Muscle of arm (tissue), 12 donors: ENCODE measurements around the gene KXD1. TPM values are rescaled to one million over a fixed set of nuclear protein-coding genes. Genes with fewer than 3 reads are reported as not detected.
A peak's percentile ranks its signal among the peaks of the same experiment; 100 is the strongest.
"Not testable (repeated sequence)": the region's sequence is repeated elsewhere in the genome, so short reads cannot be mapped to it uniquely, and the experiment has no call there.

Source experiments
- DNase-seq: peaks from one replicate; pipeline ENCODE4 v3.0.0-alpha.2; 2013
- polyA plus RNA-seq, 12 donors: library from polyadenylated mRNA; unstranded; fragments of 120-200 nt; gene quantifications; one replicate each; pipeline ENCODE4 v1.2.1, GENCODE V29; 2013; ENCODE audit not compliant: insufficient read length in 12 of 12

The KXD1 gene
- polyA plus RNA-seq, 12 donors = 58.9 to 125 (median 63.9) TPM; not detected in 1

DNA sequence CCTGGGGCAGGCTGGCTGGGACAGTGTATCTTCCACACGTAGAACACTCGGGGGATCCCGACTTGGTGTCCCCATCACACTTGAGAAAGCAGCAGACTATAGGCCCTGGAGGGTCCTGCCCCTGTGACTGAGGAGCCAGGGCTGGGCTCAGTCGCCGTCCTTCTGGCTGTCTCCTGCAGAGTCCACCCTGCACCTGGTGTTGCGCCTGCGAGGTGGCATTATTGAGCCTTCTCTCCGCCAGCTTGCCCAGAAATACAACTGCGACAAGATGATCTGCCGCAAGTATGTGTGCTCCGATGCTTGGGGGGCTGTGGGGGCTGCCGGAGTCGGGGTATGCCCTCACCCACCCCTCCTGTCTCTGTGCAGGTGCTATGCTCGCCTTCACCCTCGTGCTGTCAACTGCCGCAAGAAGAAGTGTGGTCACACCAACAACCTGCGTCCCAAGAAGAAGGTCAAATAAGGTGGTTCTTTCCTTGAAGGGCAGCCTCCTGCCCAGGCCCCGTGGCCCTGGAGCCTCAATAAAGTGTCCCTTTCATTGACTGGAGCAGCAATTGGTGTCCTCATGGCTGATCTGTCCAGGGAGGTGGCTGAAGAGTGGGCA, 17.1 kb downstream of the KXD1 start:
- DNase-seq = no peak

DNA sequence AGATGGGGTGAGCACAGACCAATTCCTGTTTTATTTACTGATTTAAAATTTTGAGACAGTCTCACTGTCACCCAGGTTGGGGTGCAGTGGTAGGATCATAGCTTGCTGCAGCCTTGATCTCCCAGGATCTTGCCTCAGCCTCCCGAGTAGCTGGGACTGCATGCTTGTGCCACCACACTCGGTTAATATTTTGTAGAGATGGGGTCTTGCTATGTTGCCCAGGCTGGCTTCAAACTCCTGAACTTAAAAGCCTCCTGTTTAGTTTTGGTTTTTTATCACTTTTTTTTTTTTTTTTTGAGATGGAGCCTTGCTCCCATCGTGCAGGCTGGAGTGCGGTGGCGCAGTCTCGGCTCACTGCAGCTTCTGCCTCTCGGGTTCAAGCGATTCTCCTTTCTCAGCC, 18.7 kb downstream of the KXD1 start:
- DNase-seq = no peak

DNA sequence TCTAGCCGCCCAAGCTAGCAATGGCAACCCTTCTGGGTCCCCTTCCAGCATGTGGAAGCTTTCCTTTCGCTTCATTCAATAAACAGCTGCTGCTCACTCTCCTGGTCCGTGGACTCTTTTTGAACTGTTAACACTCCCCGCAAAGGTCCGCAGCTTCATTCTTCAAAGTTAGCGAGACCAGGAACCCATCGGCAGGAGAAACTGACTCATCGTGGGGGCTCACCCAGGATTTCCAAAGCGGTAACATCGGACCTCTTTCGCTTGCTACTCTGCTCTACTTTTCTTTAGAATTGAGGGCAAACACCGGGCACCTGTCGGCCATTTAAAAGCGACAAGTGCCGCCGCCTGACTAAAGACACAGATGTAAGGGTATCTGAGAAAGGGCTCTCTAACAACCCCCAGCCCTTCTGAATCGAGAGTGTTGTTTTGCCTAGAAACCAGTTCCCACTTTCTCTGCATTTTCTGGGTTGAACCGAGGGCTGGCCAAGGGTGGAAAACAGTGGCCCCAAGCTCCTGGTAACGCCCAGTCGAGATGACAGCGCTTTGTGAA, 19.8 kb downstream of the KXD1 start:
- no peak for DNase-seq

- DNase-seq = no peak
These were observed 22.6 kb downstream of the KXD1 start for GRCh38 chr19:18580311-18580710.

DNA sequence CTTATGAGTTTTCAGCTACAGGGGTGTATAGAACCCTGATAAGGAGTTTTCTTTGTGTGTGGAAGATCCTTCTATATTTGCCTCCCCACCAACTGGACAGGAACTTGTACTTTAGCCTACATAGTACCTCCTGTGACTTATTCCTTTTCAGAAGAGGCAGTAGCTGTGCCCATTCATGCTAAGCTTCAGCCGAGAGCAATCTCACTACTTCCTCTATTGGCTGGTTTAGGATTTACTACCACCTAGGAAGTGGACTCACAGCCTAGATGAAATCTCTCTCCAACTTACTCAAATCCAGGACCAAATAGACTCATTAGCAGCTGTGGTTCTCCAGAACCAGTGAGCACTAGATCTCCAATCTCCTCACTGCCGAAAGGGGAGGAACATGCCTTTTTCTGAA, 28.6 kb downstream of the KXD1 start:
- DNase-seq = no peak

DNA sequence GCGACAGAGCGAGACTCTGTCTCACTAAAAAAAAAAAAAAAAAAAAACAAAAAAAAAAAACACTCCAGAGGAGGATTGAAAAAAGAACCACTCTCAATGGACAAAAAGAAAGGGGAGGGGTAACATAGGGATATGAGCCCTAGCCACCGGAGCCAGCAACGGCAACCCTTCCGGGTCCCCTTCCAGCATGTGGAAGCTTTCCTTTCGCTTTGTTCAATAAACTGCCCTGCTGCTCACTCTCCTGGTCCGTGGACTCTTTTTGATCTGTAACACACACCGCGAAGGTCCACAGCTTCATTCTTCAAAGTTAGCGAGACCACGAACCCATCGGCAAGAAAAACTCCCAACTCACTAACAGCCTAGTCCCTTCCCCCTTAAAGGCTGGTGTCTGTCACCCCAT, 29.9 kb downstream of the KXD1 start:
- no peak for DNase-seq

DNA sequence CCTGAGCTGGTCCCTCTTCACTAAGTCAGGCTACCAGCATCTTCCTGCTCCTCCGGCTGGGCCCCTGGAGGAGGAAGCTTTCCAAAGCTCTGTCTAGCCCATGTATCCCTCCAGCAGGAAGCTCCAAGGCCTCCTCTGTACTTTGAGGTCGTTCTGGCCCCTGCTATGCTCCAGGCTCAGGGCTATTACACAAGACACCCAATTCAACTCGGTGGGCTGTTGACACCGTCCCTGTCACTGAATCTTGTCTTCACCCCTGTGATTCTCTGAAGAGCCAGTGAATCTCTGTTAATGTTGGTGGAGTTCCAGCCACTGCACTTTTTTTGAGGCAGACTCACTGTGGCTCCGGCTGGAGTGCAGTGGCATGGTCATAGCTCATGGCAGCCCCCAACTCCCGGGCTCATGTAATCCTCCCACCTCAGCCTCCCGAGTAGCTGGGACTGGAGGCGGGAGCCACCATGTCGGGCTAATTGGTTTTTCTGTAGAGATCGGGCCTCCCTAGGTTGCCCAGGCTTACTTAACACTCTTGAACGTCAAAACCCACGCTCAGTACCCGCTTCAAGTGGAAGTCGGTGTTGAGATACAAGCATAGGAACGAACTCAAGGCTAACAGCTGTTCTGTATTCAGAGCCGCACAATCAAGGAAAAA, 30.4 kb downstream of the KXD1 start:
- no peak for DNase-seq

DNA sequence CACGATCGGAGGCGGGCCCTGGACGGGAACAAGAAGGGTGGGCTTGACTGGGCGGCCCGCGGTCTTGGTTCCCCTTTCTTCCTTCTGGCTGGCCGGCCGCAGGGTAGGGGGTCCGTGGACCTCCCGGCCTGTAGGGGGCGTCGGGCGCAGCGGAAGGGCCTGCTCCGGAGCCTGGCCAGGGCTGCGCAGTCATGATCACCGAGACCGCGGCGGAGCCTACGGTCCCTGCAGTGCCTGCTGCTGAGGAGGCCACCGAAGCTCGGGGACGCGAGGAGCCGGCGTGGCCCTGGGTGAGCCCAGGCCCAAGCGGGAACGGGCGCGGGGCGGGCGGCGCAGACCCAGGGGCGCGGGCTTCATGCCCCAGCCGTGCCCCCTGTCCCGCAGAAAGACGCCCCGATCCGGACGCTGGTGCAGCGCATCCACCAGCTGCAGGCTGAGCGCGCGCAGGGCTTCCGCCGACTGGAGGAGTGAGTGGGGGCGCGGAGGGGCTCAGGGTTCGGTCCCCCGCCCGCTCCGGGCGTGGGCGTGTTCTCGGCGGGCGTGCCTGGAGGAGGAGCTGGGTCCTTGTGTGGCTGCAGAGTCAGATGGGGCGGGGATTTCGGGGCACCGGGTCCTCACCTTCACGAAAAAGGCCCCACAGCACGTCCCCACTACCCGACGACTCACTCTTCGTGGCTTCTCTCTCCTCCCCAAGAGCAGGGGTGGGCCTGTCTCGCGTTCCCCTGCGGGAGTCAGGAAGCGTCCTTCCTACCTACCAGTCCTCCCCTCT, 31.1 kb downstream of the KXD1 start, which contains the start of gene REX1BD:
Gene REX1BD (plus strand): TSS at position 188 of the 769 bp plus-strand sequence. CDS start 4 bp downstream, at position 192.
- peak; percentile 89 for DNase-seq

DNA sequence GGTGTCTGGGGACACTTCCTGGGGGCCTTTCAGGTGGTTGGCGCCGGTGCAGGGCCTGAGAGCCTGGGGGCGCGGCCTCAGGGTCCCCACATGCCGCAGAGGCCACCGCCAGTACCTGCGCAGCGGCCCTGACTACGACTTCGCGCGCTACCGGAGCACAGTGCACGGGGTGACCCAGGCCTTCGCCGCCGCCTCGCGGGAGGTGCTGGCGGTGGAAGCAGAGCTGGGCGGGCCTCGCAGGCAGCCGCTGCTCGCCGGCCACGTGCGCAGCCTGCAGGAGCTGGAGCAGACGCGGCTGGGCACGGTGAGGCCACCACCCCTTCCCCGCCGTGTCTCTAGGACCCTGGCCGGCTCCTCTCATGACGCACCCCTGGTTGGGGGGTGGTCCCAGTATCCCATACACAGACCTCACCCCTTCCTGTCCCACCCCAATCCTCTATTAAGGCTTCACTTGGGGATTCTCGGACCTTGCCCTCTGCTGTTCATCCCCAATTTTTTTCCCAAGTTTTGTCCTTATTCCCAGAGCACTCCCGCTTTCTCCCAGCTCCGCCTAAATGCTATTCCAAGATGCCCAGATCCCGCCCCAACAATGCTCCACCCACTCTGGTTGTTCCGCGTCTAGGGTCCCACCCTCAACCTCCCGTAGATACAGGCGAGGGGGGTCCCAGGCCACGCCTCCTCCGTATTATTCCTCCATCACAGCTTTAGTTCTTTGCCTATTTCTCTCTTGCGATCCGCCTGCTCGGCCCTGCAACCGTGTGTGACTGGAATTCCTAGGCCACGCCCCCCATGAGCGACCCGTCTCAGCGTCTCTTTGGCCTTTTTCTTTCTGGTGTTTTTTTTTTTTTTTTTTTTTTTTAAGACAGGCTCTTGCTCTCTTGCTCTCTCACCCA, 32.0 kb downstream of the KXD1 start:
- peak; percentile 67 for DNase-seq

- peak; percentile 88 for DNase-seq
These were observed 32.9 kb downstream of the KXD1 start for GRCh38 chr19:18590273-18591272.

DNA sequence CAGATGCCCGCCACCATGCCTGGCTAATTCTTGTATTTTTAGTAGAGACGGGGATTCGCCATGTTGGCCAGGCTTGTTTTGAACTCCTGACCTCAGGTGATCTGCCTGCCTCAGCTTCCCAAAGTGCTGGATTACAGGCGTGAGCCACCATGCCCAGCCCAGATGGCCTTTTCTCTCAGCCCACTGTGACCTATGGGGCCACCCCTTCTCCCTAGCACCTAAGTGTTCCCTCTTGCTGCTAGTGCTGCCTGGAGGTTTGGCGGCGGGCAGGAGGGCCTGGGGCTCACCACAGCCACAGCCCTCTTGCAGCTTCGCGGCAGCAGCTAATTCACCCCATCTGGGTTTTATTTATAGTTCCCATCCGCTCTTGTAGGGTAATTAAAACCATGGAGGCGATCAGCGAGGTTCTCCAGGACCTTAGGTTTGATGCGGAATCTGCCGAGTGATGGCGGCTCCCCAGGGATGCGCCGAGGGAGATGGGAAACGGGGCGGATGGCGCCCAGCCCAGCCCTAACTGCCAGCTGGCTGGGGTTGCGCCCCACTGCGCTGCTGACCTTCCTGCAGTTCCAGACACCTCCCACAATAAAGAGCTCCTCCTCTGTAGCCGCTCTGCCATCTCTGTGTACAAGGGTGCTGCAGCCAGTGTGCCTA, 34.2 kb downstream of the KXD1 start:
- no peak for DNase-seq

- DNase-seq = not testable (repeated sequence)
These were observed 35.1 kb downstream of the KXD1 start for GRCh38 chr19:18592732-18593131.

DNA sequence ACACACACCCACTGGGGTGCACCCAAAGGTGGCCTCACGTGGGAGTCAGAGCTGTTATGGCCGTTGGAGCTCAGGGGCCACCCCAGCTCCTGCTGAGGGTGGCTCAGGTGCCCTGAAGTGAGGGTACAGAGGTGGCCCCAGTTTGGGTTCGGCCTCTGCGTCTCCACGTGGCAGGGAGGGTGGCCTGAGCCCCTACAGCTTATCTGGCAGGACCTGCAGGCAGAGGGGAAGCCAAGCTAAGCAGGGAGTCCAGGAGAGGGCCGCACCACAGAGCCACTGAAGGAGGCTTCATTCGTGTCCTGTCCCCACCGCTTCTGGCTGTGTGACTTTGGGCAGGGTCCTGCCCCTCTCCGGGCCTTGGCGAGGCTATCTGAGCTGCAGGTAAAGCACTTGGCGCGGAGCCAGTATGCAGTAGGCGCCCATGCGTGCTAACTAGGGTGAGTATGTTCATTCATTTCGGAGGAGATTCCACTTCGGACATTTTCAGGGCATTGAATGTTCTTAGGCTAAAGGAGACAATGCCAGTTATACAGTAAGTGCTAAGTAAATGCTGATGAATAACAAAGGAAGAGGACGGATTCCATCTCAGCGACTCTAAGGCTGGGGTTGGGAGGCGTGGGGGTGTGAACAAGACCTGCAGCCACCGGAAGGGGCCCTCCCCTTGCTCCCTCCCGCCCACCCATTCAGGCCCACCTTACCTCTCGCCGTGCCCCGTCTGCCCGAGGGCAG, 35.9 kb downstream of the KXD1 start:
- no peak for DNase-seq

- peak; percentile 83 for DNase-seq
These were observed 36.6 kb downstream of the KXD1 start for GRCh38 chr19:18594096-18594823.

GRCh38 chr19:18594824-18595373, 37.2 kb downstream of the KXD1 start:
- DNase-seq = no peak

DNA sequence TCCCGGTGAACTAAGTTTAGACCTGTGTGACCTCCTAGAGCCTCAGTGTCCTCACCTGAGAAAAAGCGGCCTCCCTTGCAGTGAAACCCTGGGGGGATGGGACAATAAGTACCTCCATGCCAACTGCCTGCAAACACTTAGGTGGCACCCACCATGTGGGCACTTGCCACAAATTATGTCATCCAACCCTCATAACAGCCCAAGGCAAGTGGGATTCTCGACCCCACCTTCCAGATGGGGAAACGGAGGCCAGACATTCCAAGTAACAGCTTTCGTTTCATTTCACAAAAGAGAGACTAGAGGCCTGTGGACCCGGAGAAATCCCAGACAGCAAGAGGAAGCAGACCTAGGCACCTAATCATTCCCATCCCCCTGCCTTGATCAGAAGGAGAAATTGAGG, 37.8 kb downstream of the KXD1 start:
- DNase-seq = no peak

GRCh38 chr19:18596752-18597157, 39.1 kb downstream of the KXD1 start:
- no peak for DNase-seq
